ENCODE measurements around the gene MAZ. TPM values are rescaled to one million over a fixed set of nuclear protein-coding genes. Genes with fewer than 3 reads are reported as not detected.

The MAZ gene
- total RNA-seq, 2 donors from 2014 or later: 266 to 329 TPM

- H3K27me3 Mint-ChIP-seq (ENCODE audit: low read depth): no peaks in the 10 kb centered on the region
- DNase-seq (peak; percentile 32 to 37), ATAC-seq (replicated peaks in 1 of 2) (peak; percentile 6 to 16)
- H3K27ac Mint-ChIP-seq: peak overlapping the region; percentile 91
- H3K4me1 Mint-ChIP-seq (ENCODE audit: low read depth): peaks cover 69% of the 10 kb centered on the region
- peaks cover 13 to 25% of the 10 kb centered on the region in 2 donors for H3K36me3 Mint-ChIP-seq (ENCODE audit: insufficient read depth in 2 of 2)
- no peaks in the 10 kb centered on the region for H3K9me3 Mint-ChIP-seq
- H3K4me3 Mint-ChIP-seq: peak overlapping the region; percentile 87 to 95
Observed at GRCh38 chr16:29808219-29808900, 2.0 kb downstream of the MAZ start.

- Mint-ChIP-seq H3K27me3 (ENCODE audit: low read depth) (no peaks in the 10 kb centered on the region), H3K36me3 (ENCODE audit: insufficient read depth in 2 of 2) (peaks cover 13 to 19% of the 10 kb centered on the region in 2 donors), H3K27ac (peak overlapping the region; percentile 39), H3K9me3 (no peaks in the 10 kb centered on the region), H3K4me3 (peak overlapping the region; percentile 87 to 95), H3K4me1 (ENCODE audit: low read depth) (peaks cover 68% of the 10 kb centered on the region)
- no peak for ATAC-seq (replicated peaks in 1 of 2)
- peak in 1 of 2 donors; percentile 11 for DNase-seq
Observed at GRCh38 chr16:29809031-29809747, 2.9 kb downstream of the MAZ start.

GRCh38 chr16:29809850-29810698 is 3.7 kb downstream of the MAZ start:
- peaks cover 71% of the 10 kb centered on the region for H3K4me1 Mint-ChIP-seq (ENCODE audit: low read depth)

GRCh38 chr16:29810699-29811169 is 4.4 kb downstream of the MAZ start:
- Mint-ChIP-seq H3K27ac (peak overlapping the region; percentile 16), H3K9me3 (no peaks in the 10 kb centered on the region), H3K4me1 (ENCODE audit: low read depth) (peaks cover 73% of the 10 kb centered on the region), H3K4me3 (peak overlapping the region; percentile 86 to 95), H3K36me3 (ENCODE audit: insufficient read depth in 2 of 2) (peaks cover 7 to 13% of the 10 kb centered on the region in 2 donors), H3K27me3 (ENCODE audit: low read depth) (no peaks in the 10 kb centered on the region)
- ATAC-seq (replicated peaks in 1 of 2): no peak
- no peak for DNase-seq

More at GRCh38 chr16:29809850-29810698, 3.7 kb downstream of the MAZ start:
- ATAC-seq (replicated peaks in 1 of 2) (no peak), DNase-seq (peak; percentile 50 to 53)
- Mint-ChIP-seq H3K27me3 (ENCODE audit: low read depth) (no peaks in the 10 kb centered on the region), H3K27ac (peak overlapping the region; percentile 19), H3K4me3 (peak overlapping the region; percentile 86 to 95), H3K36me3 (ENCODE audit: insufficient read depth in 2 of 2) (peaks cover 10 to 15% of the 10 kb centered on the region in 2 donors), H3K9me3 (no peaks in the 10 kb centered on the region)

GRCh38 chr16:29811170-29811895 is 5.0 kb downstream of the MAZ start:
- peak; percentile 83 to 87 for DNase-seq
- Mint-ChIP-seq H3K4me3 (peak overlapping the region; percentile 86 to 95), H3K27ac (no peak overlapping the region), H3K27me3 (ENCODE audit: low read depth) (no peaks in the 10 kb centered on the region), H3K36me3 (ENCODE audit: insufficient read depth in 2 of 2) (peaks cover 7 to 13% of the 10 kb centered on the region in 2 donors), H3K4me1 (ENCODE audit: low read depth) (peaks cover 75% of the 10 kb centered on the region), H3K9me3 (no peaks in the 10 kb centered on the region)
- ATAC-seq (replicated peaks in 1 of 2): peak; percentile 39 to 50

- peaks cover 80% of the 10 kb centered on the region for H3K4me1 Mint-ChIP-seq (ENCODE audit: low read depth)
- DNase-seq: peak; percentile 62 to 65
- peaks cover 7 to 15% of the 10 kb centered on the region in 2 donors for H3K36me3 Mint-ChIP-seq (ENCODE audit: insufficient read depth in 2 of 2)
Observed at GRCh38 chr16:29811896-29812665, 5.8 kb downstream of the MAZ start, which contains the start of gene PRRT2. Gene PRRT2 (plus strand): TSS chr16:29812193. CDS start chr16:29813055, 862 bp downstream.

GRCh38 chr16:29812754-29813643 is 6.7 kb downstream of the MAZ start:
- Mint-ChIP-seq H3K4me1 (ENCODE audit: low read depth) (peaks cover 88% of the 10 kb centered on the region), H3K9me3 (no peaks in the 10 kb centered on the region), H3K36me3 (ENCODE audit: insufficient read depth in 2 of 2) (peaks cover 8 to 16% of the 10 kb centered on the region in 2 donors), H3K27me3 (ENCODE audit: low read depth) (no peaks in the 10 kb centered on the region), H3K27ac (no peak overlapping the region), H3K4me3 (peak overlapping the region; percentile 86 to 95)
- DNase-seq: no peak
- no peak for ATAC-seq (replicated peaks in 1 of 2)

More at GRCh38 chr16:29811896-29812665, 5.8 kb downstream of the MAZ start, which contains the start of gene PRRT2:
- ATAC-seq (replicated peaks in 1 of 2): no peak
- Mint-ChIP-seq H3K4me3 (peak within 1 kb of the TSS; percentile 86 to 95), H3K27me3 (ENCODE audit: low read depth) (no peaks in the 10 kb centered on the region), H3K27ac (no peak within 1 kb of the TSS), H3K9me3 (no peaks in the 10 kb centered on the region)

- H3K4me3 Mint-ChIP-seq: peak overlapping the region; percentile 10 to 20
- DNase-seq (peak in 1 of 2 donors; percentile 16), ATAC-seq (replicated peaks in 1 of 2) (no peak)
- H3K9me3 Mint-ChIP-seq: no peaks in the 10 kb centered on the region
- peaks cover 8 to 20% of the 10 kb centered on the region in 2 donors for H3K36me3 Mint-ChIP-seq (ENCODE audit: insufficient read depth in 2 of 2)
- peaks cover 88% of the 10 kb centered on the region for H3K4me1 Mint-ChIP-seq (ENCODE audit: low read depth)
- no peaks in the 10 kb centered on the region for H3K27me3 Mint-ChIP-seq (ENCODE audit: low read depth)
- H3K27ac Mint-ChIP-seq: no peak overlapping the region
Observed at GRCh38 chr16:29813644-29814562, 7.6 kb downstream of the MAZ start.

GRCh38 chr16:29814592-29814991 is 8.3 kb downstream of the MAZ start:
- Mint-ChIP-seq H3K4me1 (ENCODE audit: low read depth) (peaks cover 91% of the 10 kb centered on the region), H3K4me3 (peak overlapping the region; percentile 91 to 99), H3K27me3 (ENCODE audit: low read depth) (no peaks in the 10 kb centered on the region), H3K36me3 (ENCODE audit: insufficient read depth in 2 of 2) (peaks cover 10 to 25% of the 10 kb centered on the region in 2 donors), H3K9me3 (no peaks in the 10 kb centered on the region), H3K27ac (peak overlapping the region; percentile 36)
- no peak for ATAC-seq (replicated peaks in 1 of 2)
- DNase-seq: no peak

GRCh38 chr16:29815032-29815721 is 8.8 kb downstream of the MAZ start:
- H3K4me1 Mint-ChIP-seq (ENCODE audit: low read depth): peaks cover 91% of the 10 kb centered on the region
- peak overlapping the region; percentile 91 to 99 for H3K4me3 Mint-ChIP-seq
- no peak for ATAC-seq (replicated peaks in 1 of 2)

More at GRCh38 chr16:29815032-29815721, 8.8 kb downstream of the MAZ start:
- no peaks in the 10 kb centered on the region for H3K9me3 Mint-ChIP-seq
- peak in 1 of 2 donors; percentile 41 for DNase-seq
- peaks cover 10 to 27% of the 10 kb centered on the region in 2 donors for H3K36me3 Mint-ChIP-seq (ENCODE audit: insufficient read depth in 2 of 2)
- no peaks in the 10 kb centered on the region for H3K27me3 Mint-ChIP-seq (ENCODE audit: low read depth)
- peak overlapping the region; percentile 91 for H3K27ac Mint-ChIP-seq

All from activated T-cell treated with anti-CD3 and anti-CD28 coated beads, Interleukin-2, amount 50 U/mL, for 72 hours (primary cell).